ENCODE measurements around the gene ATP5F1D.

ATP5F1D gene

DNA sequence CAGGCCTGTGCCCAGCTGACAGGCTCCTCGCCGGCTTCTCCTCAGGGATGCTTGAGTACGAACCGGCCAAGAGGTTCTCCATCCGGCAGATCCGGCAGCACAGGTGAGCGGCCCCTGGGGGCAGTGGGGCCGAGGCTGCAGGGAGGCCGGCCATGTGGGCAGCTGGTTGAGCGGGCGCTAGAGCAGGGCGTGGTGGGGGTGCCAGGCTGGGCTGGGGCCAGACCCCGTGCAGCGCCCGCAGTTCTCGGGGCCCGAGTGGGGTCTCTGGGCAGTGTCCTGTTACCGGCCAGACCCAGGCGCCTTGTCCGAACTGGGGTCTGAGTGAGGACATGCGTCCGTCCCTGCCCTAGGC, 19.7 kb upstream of the ATP5F1D start:
- Histone ChIP-seq H3K4me1 (ENCODE audit: control insufficient read depth, insufficient read depth, low read length, unreplicated experiment) (no peaks in the 10 kb centered on the region), H2AFZ (ENCODE audit: low read length, unreplicated experiment) (no peak overlapping the region), H3K79me2 (ENCODE audit: control insufficient read depth, insufficient read depth, low read length, unreplicated experiment) (peaks cover 5% of the 10 kb centered on the region), H3K4me3 (ENCODE audit: low read depth, low read length) (no peak overlapping the region), H3K27me3 (ENCODE audit: insufficient read depth, low read length) (no peaks in the 10 kb centered on the region), H3K36me3 (ENCODE audit: insufficient read depth, low read length) (no peaks in the 10 kb centered on the region), H3K27ac (ENCODE audit: low read depth, low read length) (no peak overlapping the region)

DNA sequence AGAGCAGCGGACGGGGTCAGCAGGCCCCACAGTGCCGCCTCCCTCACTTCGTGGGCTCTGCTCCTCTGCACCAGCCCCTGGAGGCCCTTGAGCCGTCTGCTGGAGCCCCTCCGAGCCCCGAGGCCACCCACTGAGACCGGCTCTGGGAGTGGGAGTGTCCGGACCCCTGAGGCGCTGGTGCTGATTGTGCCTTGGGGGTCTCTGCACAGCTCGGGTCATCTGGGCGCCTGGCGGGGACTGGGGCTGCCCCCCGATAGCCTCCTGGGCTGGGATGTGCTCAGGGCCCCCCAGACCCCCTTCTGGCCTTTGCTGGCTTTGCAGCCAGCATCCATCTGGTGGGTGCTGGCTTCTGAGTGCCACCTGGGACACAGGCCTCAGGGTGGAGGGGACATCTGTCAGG, 19.2 kb upstream of the ATP5F1D start:
- peaks cover 2% of the 10 kb centered on the region for H3K79me2 ChIP-seq (ENCODE audit: control insufficient read depth, insufficient read depth, low read length, unreplicated experiment)
- no peak overlapping the region for H3K4me3 ChIP-seq (ENCODE audit: low read depth, low read length)
- H3K27ac ChIP-seq (ENCODE audit: low read depth, low read length): no peak overlapping the region
- H3K36me3 ChIP-seq (ENCODE audit: insufficient read depth, low read length): no peaks in the 10 kb centered on the region
- no peaks in the 10 kb centered on the region for H3K27me3 ChIP-seq (ENCODE audit: insufficient read depth, low read length)
- H2AFZ ChIP-seq (ENCODE audit: low read length, unreplicated experiment): no peak overlapping the region
- no peaks in the 10 kb centered on the region for H3K4me1 ChIP-seq (ENCODE audit: control insufficient read depth, insufficient read depth, low read length, unreplicated experiment)

DNA sequence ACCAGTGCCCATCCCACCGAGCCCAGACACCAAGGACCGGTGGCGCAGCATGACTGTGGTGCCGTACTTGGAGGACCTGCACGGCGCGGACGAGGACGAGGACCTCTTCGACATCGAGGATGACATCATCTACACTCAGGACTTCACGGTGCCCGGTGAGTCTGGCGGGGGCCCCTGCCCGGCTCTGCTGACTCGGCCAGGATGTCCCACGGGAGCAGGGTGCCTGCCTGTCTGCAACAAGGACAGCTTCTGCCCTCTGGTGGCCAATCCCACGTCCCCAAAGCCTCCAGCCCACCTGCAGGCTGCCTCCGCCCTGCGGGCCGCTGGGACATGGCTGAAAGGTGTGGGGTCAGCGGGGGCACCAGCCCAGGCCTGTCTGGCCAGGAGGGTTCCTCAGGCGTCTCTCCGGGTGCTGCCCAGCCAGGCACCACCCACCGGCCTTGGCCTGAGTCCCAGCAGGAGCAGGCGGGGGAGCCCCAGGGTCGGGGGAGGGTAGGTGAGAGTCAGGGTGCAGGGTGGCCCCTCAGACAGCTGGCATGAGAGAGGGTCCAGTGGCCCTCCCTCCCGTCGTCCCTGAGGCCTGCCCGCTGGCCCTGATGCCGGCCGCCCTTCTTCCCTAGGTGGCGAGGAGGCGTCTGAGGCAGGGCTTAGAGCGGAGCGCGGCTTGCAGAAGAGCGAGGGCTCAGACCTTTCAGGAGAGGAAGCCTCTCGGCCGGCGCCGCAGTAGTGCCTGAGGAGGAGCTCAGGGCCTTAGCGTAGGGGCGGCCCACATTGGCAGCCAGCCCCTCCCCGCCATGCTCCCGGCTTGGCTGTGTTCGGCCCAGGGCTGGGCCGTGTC, 18.3 kb upstream of the ATP5F1D start:
- Histone ChIP-seq H3K27ac (ENCODE audit: low read depth, low read length) (no peak overlapping the region), H3K36me3 (ENCODE audit: insufficient read depth, low read length) (no peaks in the 10 kb centered on the region), H2AFZ (ENCODE audit: low read length, unreplicated experiment) (no peak overlapping the region), H3K27me3 (ENCODE audit: insufficient read depth, low read length) (no peaks in the 10 kb centered on the region), H3K79me2 (ENCODE audit: control insufficient read depth, insufficient read depth, low read length, unreplicated experiment) (no peaks in the 10 kb centered on the region), H3K4me3 (ENCODE audit: low read depth, low read length) (no peak overlapping the region), H3K4me1 (ENCODE audit: control insufficient read depth, insufficient read depth, low read length, unreplicated experiment) (no peaks in the 10 kb centered on the region)

DNA sequence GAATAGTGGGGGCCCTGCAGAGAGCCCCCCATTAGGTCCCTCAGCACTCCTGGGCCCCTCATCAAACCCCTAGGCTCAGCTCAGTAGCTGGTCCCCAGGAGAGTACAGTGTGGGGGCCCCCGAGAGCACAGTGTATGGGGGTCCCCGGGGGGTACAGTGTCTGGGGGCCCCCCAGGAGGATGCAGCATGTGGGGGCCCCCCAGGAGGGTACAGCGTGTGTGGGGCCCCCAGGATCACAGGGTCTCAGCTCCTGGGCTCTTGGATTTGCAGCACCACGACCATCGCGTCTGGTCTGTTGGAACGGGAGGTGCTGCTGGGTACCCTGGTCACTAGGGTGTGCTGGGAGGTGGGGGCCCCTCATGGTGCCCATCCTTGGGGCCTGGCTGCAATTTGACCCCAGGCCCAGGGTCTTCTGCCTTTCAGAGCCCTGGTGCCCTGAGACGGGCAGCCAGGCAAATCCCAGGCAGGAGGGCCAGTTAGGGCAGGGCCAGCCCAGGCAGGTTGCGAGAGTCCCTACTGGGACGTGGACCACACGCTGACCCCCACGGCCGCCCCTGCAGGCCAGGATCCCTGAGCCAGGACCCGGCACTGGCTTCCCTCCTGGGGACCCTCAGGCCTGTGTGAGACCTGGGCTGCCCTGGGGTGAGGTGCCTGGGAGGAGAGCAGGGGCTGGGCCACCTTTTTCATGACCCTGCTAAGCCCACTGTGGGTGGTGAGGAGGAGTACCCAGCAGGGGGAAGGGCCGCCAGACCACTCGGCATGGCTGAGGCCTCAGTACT, 17.3 kb upstream of the ATP5F1D start:
- no peaks in the 10 kb centered on the region for H3K27me3 ChIP-seq (ENCODE audit: insufficient read depth, low read length)
- H3K36me3 ChIP-seq (ENCODE audit: insufficient read depth, low read length): no peaks in the 10 kb centered on the region
- no peaks in the 10 kb centered on the region for H3K4me1 ChIP-seq (ENCODE audit: control insufficient read depth, insufficient read depth, low read length, unreplicated experiment)
- no peak overlapping the region for H2AFZ ChIP-seq (ENCODE audit: low read length, unreplicated experiment)
- no peak overlapping the region for H3K27ac ChIP-seq (ENCODE audit: low read depth, low read length)
- H3K79me2 ChIP-seq (ENCODE audit: control insufficient read depth, insufficient read depth, low read length, unreplicated experiment): no peaks in the 10 kb centered on the region
- H3K4me3 ChIP-seq (ENCODE audit: low read depth, low read length): no peak overlapping the region

DNA sequence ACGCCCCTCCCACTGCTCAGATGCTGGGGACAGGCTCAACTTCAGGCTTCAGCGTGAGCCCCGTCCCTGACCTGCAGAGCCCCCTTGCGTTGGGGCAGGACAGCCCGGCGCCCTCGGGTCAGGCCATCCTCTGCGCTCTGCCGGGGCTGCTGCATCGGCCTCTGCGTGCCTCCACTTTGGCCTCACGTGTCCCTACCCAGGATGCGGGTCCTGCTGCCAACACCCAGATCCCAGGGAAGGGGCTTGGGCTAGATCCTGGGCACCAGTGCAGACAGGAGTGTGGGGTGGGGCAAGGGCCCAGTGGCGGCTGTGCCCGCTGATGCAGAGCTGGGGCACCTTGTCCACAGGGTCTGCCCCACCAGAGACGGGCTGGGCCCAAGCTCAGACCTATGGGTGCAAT, 16.7 kb upstream of the ATP5F1D start:
- Histone ChIP-seq H3K27me3 (ENCODE audit: insufficient read depth, low read length) (no peaks in the 10 kb centered on the region), H3K36me3 (ENCODE audit: insufficient read depth, low read length) (no peaks in the 10 kb centered on the region), H3K4me1 (ENCODE audit: control insufficient read depth, insufficient read depth, low read length, unreplicated experiment) (no peaks in the 10 kb centered on the region), H3K79me2 (ENCODE audit: control insufficient read depth, insufficient read depth, low read length, unreplicated experiment) (no peaks in the 10 kb centered on the region), H3K4me3 (ENCODE audit: low read depth, low read length) (no peak overlapping the region), H2AFZ (ENCODE audit: low read length, unreplicated experiment) (no peak overlapping the region), H3K27ac (ENCODE audit: low read depth, low read length) (no peak overlapping the region)

DNA sequence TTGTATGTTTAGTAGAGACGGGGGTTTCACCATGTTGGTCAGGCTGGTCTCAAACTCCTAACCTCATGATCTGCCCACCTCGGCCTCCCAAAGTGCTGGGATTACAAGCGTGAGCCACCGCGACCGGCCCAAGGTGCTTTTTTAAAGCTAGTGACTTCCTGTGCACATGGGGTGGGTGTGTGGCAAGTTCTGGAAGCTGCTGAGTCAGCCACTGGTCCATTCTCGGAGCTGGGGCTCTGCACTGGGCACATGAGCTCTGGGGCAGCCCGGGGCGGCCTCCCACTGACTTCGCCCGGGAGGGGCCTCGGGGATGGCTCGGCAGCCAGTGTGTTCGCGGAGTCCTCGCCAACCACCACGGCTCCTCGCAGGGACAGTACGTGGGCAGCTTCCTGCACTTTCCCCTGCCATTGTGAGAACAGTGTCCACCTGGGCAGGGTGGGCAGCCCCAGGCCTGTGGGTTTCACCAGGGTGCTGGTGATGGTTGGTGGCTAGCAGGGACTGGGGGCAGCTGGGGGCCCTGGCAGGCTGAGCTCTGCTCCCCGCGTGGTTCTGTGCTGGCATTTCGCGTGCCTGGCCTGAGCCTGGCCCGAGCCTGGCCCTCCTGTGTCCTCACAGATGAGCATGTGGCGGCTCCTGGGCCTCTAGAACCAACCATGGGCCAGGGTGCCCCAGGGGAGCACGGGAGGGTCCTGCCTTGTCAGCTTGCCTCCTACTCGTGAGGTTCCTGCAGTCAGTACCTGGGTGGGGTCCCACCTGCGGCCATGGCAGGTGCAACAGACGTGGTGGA, 15.9 kb upstream of the ATP5F1D start:
- Histone ChIP-seq H3K27me3 (ENCODE audit: insufficient read depth, low read length) (no peaks in the 10 kb centered on the region), H3K36me3 (ENCODE audit: insufficient read depth, low read length) (no peaks in the 10 kb centered on the region), H3K79me2 (ENCODE audit: control insufficient read depth, insufficient read depth, low read length, unreplicated experiment) (no peaks in the 10 kb centered on the region), H2AFZ (ENCODE audit: low read length, unreplicated experiment) (no peak overlapping the region), H3K4me1 (ENCODE audit: control insufficient read depth, insufficient read depth, low read length, unreplicated experiment) (no peaks in the 10 kb centered on the region), H3K27ac (ENCODE audit: low read depth, low read length) (no peak overlapping the region), H3K4me3 (ENCODE audit: low read depth, low read length) (no peak overlapping the region)

DNA sequence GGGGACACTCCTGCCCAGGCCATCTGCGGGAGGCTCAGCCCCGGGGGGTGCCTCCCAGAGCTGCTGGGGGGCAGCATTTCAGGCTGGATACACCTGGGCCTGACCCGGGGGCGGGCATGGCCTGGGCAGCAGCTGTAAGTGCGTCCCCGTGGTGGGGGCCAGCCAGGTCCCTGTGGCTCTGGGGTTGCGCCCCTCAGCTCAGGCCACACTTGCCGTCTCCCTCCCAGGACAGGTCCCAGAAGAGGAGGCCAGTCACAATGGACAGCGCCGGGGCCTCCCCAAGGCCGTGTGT, 15.4 kb upstream of the ATP5F1D start:
- H3K4me3 ChIP-seq (ENCODE audit: low read depth, low read length): no peak overlapping the region
- H2AFZ ChIP-seq (ENCODE audit: low read length, unreplicated experiment): no peak overlapping the region
- no peaks in the 10 kb centered on the region for H3K79me2 ChIP-seq (ENCODE audit: control insufficient read depth, insufficient read depth, low read length, unreplicated experiment)
- no peaks in the 10 kb centered on the region for H3K27me3 ChIP-seq (ENCODE audit: insufficient read depth, low read length)
- H3K27ac ChIP-seq (ENCODE audit: low read depth, low read length): no peak overlapping the region
- H3K4me1 ChIP-seq (ENCODE audit: control insufficient read depth, insufficient read depth, low read length, unreplicated experiment): no peaks in the 10 kb centered on the region
- no peaks in the 10 kb centered on the region for H3K36me3 ChIP-seq (ENCODE audit: insufficient read depth, low read length)

DNA sequence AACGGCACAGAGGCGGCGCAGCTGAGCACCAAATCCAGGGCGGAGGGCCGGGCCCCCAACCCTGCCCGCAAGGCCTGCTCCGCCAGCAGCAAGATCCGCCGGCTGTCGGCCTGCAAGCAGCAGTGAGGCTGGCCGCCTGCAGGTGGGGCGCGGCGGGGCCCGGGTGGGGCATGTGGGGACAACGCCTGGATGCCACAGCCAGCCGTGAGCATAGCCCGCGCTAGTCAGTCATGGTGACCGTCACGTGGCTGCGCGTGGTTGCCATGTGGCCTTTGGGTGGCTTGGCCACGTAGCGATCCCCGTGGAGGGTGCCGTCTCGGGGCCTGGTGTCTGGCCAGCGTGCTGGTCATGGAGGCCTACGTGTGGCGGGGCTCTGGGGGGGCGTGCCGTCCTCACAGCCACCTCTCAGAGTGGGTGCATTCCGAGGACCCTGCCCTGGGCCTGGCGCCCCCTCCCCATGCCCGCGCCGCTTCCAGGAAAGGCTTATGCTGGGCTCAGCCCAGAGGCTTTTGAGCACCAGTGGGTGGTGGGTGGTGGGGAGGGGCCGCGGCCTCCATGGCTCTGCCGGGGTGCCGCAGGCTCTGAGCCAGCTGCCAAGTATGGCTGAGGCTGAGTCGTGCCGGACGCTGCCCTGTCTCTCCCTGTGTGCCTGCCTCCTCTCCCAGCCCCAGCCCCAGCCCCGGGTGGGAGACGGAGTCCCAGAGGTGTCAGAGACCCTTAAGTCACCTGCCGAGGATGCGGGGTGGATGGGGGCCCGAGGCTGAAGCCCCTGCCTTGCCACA, 14.8 kb upstream of the ATP5F1D start:
- H2AFZ ChIP-seq (ENCODE audit: low read length, unreplicated experiment): no peak overlapping the region
- no peaks in the 10 kb centered on the region for H3K36me3 ChIP-seq (ENCODE audit: insufficient read depth, low read length)
- no peaks in the 10 kb centered on the region for H3K27me3 ChIP-seq (ENCODE audit: insufficient read depth, low read length)
- H3K4me3 ChIP-seq (ENCODE audit: low read depth, low read length): no peak overlapping the region
- H3K79me2 ChIP-seq (ENCODE audit: control insufficient read depth, insufficient read depth, low read length, unreplicated experiment): no peaks in the 10 kb centered on the region
- no peaks in the 10 kb centered on the region for H3K4me1 ChIP-seq (ENCODE audit: control insufficient read depth, insufficient read depth, low read length, unreplicated experiment)
- no peak overlapping the region for H3K27ac ChIP-seq (ENCODE audit: low read depth, low read length)

DNA sequence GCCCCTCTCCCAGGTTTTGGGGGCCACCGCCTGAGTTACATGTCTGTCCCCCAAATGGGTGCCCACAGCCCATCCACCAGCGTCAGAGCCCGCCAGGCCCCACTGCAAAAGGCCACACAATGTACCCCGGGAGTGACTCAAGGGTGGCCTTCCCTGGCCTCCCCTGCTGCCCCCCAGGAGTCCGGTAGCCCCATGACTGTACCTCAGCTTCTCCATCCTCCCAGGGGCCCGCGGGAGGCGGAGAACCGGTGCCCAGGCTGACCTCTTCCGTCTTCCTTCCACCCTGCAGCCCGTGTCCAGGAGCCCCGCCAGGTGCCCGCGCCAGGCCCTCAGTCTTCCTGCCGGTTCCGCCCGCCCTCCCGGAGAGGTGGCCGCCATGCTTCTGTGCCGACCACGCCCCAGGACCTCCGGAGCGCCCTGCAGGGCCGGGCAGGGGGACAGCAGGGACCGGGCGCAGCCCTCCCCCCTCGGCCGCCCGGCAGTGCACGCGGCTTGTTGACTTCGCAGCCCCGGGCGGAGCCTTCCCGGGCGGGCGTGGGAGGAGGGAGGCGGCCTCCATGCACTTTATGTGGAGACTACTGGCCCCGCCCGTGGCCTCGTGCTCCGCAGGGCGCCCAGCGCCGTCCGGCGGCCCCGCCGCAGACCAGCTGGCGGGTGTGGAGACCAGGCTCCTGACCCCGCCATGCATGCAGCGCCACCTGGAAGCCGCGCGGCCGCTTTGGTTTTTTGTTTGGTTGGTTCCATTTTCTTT, 14.1 kb upstream of the ATP5F1D start:
- Histone ChIP-seq H3K4me3 (ENCODE audit: low read depth, low read length) (no peak overlapping the region), H3K27me3 (ENCODE audit: insufficient read depth, low read length) (no peaks in the 10 kb centered on the region), H3K27ac (ENCODE audit: low read depth, low read length) (no peak overlapping the region), H3K36me3 (ENCODE audit: insufficient read depth, low read length) (no peaks in the 10 kb centered on the region), H3K4me1 (ENCODE audit: control insufficient read depth, insufficient read depth, low read length, unreplicated experiment) (no peaks in the 10 kb centered on the region), H3K79me2 (ENCODE audit: control insufficient read depth, insufficient read depth, low read length, unreplicated experiment) (no peaks in the 10 kb centered on the region), H2AFZ (ENCODE audit: low read length, unreplicated experiment) (no peak overlapping the region)
